Measurements from ENCODE around the gene MICALL1.

- TF ChIP-seq POLR2AphosphoS5 (IDR thresholded peaks at IDR 0.05) (no peak), CTCF (IDR thresholded peaks at IDR 0.05 in 8 of 11, conservative IDR thresholded peaks at IDR 0.05 in 3 of 11) (no peak), POLR2A (IDR thresholded peaks at IDR 0.05) (no peak)
Observed at GRCh38 chr22:37971475-37972434, 65.7 kb downstream of the MICALL1 start.

Data from spleen (tissue), 7 donors.